GM20000 (cell line): ENCODE measurements around the gene PSKH1.

Experiments
- DNase-seq: peaks from one replicate; pipeline ENCODE4 v3.0.0; 2012; ENCODE audit warnings: low spot score
- CTCF ChIP-seq: IDR thresholded peaks from 2 replicates; pipeline ENCODE4 v1.5.1; 2012; ENCODE audit warnings: mild to moderate bottlenecking, control low read depth; ENCODE audit errors: extremely low read depth, missing control alignments

Gene PSKH1

GRCh38 chr16:67888331-67888730 is 4.7 kb upstream of the PSKH1 start:
- no peak for DNase-seq
- TF ChIP-seq CTCF, result no peak

- TF ChIP-seq CTCF, result no peak
- no peak for DNase-seq
Observed at GRCh38 chr16:67892375-67892774, 679 bp upstream of the PSKH1 start.

GRCh38 chr16:67893743-67894399 is 817 bp downstream of the PSKH1 start:
- no peak for TF ChIP-seq CTCF
- DNase-seq, result no peak

- TF ChIP-seq CTCF, result no peak
Observed at GRCh38 chr16:67897231-67897630, 4.2 kb downstream of the PSKH1 start.

GRCh38 chr16:67901734-67902133 is 8.7 kb downstream of the PSKH1 start:
- no peak for TF ChIP-seq CTCF

More at GRCh38 chr16:67897231-67897630, 4.2 kb downstream of the PSKH1 start:
- no peak for DNase-seq

GRCh38 chr16:67902831-67903230 is 9.8 kb downstream of the PSKH1 start:
- no peak for TF ChIP-seq CTCF
- no peak for DNase-seq

More at GRCh38 chr16:67901734-67902133, 8.7 kb downstream of the PSKH1 start:
- no peak for DNase-seq

GRCh38 chr16:67907397-67908180 is 14.5 kb downstream of the PSKH1 start:
- no peak for TF ChIP-seq CTCF
- DNase-seq, result no peak
